ENCODE results near the gene ZDHHC8.

Gene ZDHHC8

DNA sequence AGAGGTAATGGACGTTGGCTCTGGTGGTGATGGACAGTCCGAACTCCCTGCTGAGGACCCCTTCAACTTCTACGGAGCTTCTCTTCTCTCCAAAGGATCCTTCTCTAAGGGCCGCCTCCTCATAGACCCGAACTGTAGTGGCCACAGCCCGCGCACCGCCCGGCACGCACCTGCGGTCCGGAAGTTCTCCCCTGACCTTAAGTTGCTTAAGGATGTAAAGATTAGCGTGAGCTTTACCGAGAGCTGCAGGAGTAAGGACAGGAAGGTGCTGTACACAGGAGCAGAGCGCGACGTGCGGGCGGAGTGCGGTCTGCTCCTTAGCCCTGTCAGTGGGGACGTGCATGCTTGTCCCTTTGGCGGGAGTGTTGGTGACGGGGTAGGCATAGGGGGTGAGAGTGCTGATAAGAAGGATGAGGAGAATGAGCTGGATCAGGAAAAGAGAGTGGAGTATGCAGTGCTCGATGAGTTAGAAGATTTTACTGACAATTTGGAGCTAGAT, 45.5 kb upstream of the ZDHHC8 start:
- Histone ChIP-seq H3K36me3 (peaks cover 52% of the 10 kb centered on the region), H3K4me3 (ENCODE audit: low read depth in 1 of 2, low read length in 1 of 2) (no peak overlapping the region), H3K27ac (no peak overlapping the region), H3K4me1 (ENCODE audit: control insufficient read depth in 1 of 2, insufficient read depth in 1 of 2, low read depth in 1 of 2, low read length in 1 of 2) (peaks cover 27 to 31% of the 10 kb centered on the region in 2 experiments), H3K27me3 (no peaks in the 10 kb centered on the region), H3K9me3 (no peaks in the 10 kb centered on the region)
- TF ChIP-seq, protein P1, sequence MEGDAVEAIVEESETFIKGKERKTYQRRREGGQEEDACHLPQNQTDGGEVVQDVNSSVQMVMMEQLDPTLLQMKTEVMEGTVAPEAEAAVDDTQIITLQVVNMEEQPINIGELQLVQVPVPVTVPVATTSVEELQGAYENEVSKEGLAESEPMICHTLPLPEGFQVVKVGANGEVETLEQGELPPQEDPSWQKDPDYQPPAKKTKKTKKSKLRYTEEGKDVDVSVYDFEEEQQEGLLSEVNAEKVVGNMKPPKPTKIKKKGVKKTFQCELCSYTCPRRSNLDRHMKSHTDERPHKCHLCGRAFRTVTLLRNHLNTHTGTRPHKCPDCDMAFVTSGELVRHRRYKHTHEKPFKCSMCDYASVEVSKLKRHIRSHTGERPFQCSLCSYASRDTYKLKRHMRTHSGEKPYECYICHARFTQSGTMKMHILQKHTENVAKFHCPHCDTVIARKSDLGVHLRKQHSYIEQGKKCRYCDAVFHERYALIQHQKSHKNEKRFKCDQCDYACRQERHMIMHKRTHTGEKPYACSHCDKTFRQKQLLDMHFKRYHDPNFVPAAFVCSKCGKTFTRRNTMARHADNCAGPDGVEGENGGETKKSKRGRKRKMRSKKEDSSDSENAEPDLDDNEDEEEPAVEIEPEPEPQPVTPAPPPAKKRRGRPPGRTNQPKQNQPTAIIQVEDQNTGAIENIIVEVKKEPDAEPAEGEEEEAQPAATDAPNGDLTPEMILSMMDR (IDR thresholded peaks at IDR 0.05) = no peak

DNA sequence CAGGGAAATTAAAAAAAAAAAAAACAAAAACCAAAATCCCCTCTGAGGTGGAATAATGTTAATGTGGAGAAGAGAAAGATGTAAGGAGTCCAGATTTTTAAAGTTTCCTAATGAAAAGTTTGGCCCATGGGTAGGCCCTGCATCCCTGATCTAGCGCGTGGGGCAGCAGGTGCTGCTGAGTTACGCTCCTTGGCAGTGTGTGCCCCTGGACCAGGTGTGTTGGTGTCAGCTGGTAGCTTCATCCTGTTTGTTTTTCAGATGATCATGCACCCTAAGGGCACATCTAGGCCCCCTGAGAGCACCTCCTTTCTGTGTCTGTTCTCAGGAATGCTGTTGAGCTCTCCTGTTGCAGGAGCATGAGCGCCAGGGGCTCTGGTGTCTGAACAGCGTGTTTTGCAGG, 44.8 kb upstream of the ZDHHC8 start:
- Histone ChIP-seq H3K4me1 (ENCODE audit: control insufficient read depth in 1 of 2, insufficient read depth in 1 of 2, low read depth in 1 of 2, low read length in 1 of 2) (peaks cover 22 to 28% of the 10 kb centered on the region in 2 experiments), H3K9me3 (no peaks in the 10 kb centered on the region), H3K27ac (no peak overlapping the region), H3K27me3 (no peaks in the 10 kb centered on the region), H3K36me3 (peaks cover 57% of the 10 kb centered on the region), H3K4me3 (ENCODE audit: low read depth in 1 of 2, low read length in 1 of 2) (no peak overlapping the region)
- TF ChIP-seq, protein P1 (IDR thresholded peaks at IDR 0.05) = no peak

DNA sequence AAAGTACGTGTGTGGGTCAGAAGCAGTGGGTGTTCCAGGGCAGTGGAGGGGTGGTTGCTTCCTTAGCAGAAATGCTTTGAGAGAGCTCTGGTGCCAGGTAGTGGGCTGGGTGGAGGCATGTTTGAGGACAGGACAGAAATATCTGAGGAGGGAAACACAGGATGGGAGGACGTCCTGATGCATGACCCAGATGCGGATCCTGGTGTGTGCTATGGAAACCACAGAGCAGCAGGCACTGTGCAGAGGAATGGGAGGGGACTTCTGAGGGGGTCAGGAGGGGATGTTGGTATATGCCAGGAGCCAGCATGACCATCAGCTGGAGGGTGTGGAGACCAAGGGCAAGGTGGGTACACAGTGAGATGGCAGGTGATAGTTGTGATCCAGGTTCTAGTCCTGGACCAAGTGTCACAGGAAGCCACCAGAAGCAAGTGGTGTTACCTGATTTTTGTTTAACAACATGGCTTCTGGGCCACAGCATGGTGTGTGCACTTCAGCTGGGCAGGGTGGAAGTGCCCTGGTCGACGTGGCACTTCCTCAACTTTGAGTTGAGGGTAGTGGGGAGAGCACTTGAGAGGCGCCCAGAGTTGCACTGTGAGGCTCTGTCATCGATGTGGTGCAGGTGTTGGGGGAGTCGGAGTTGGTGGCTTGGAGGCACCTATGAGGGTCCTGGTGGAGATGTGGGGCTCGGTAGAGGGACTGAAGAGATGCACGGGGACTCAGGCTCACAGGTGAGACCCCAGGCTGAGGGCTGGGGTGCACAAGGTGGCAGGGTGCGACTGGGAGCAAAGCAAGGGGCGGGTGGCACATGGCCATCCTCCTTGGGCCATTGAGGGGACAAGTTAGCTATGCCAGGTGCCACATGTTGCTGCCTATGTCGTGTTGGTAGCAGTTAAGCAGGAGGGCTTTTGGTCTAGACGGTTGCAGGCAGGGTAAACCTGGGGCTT, 44.0 kb upstream of the ZDHHC8 start:
- peaks cover 21 to 25% of the 10 kb centered on the region in 2 experiments for H3K4me1 ChIP-seq (ENCODE audit: control insufficient read depth in 1 of 2, insufficient read depth in 1 of 2, low read depth in 1 of 2, low read length in 1 of 2)
- no peaks in the 10 kb centered on the region for H3K27me3 ChIP-seq
- TF ChIP-seq, protein P1 (IDR thresholded peaks at IDR 0.05) = no peak
- H3K36me3 ChIP-seq = peaks cover 65% of the 10 kb centered on the region
- no peak overlapping the region for H3K4me3 ChIP-seq (ENCODE audit: low read depth in 1 of 2, low read length in 1 of 2)
- H3K27ac ChIP-seq = no peak overlapping the region
- no peaks in the 10 kb centered on the region for H3K9me3 ChIP-seq

DNA sequence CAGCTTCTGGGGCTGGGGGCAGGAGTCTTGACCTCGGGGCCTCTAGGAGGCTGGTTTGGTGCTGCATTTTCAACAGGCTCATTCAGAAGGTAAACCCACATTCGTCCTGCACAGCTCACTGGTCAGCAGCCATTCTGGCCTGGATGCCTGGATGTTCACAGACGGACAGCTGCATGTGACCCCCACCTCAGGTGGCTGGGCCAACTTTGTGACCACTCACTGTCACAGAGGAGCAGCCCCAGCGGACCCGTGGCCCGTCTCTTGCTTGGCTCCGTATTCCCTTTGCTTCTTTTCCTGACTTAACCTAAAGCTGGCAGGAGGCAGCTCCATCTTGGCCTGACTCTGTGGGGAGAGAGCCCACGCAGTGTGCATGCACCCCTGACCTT, 43.3 kb upstream of the ZDHHC8 start:
- peaks cover 14 to 19% of the 10 kb centered on the region in 2 experiments for H3K4me1 ChIP-seq (ENCODE audit: control insufficient read depth in 1 of 2, insufficient read depth in 1 of 2, low read depth in 1 of 2, low read length in 1 of 2)
- no peaks in the 10 kb centered on the region for H3K9me3 ChIP-seq
- no peak overlapping the region for H3K4me3 ChIP-seq (ENCODE audit: low read depth in 1 of 2, low read length in 1 of 2)
- H3K27me3 ChIP-seq = no peaks in the 10 kb centered on the region
- TF ChIP-seq, protein P1 (IDR thresholded peaks at IDR 0.05) = no peak
- peaks cover 72% of the 10 kb centered on the region for H3K36me3 ChIP-seq
- H3K27ac ChIP-seq = no peak overlapping the region

DNA sequence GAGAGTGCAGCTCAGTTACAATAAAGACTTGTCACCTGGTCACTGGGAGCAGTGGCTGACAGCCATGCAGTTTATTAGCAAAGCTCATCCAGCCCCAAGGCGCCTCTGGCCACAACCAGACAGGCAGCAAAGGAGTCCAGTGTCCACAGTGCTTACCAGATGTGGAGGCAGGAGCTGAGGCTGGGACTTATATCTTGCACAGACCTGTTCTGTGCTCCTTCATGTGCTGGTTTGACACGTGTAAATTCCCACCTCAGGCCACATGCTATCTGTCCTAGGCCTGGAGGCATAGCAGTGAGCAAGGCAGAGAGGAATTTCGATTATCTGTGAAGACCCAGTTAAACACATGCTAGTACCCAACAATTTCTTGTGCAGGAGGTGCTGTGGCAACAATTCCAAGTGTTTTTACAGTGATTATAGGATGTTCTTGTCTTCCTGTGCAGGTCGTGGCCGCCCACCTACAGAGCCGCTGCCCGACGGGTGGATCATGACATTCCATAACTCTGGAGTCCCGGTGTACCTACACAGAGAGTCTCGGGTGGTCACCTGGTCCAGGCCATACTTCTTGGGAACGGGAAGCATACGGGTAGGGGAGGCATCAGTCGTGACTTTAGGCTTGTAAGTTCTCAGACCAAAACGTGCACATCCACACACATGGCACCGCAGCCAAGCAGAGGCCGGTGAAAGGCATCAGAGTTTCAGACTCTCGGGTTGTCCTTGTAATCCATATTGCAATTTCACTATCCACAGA, 42.2 kb upstream of the ZDHHC8 start:
- H3K4me3 ChIP-seq (ENCODE audit: low read depth in 1 of 2, low read length in 1 of 2) = no peak overlapping the region
- TF ChIP-seq, protein P1 (IDR thresholded peaks at IDR 0.05) = no peak
- H3K4me1 ChIP-seq (ENCODE audit: control insufficient read depth in 1 of 2, insufficient read depth in 1 of 2, low read depth in 1 of 2, low read length in 1 of 2) = peaks cover 3 to 8% of the 10 kb centered on the region in 2 experiments
- no peaks in the 10 kb centered on the region for H3K27me3 ChIP-seq
- H3K27ac ChIP-seq = no peak overlapping the region
- H3K36me3 ChIP-seq = peaks cover 83% of the 10 kb centered on the region
- no peaks in the 10 kb centered on the region for H3K9me3 ChIP-seq
